Loucy (cell line): ENCODE data around the gene SAP30BP.

ENCODE experiments used
- H2AFZ ChIP-seq: fragments of 200-600 bp; sonication (generic); 2 replicates; pipeline ENCODE4 v1.6.0; 2016; ENCODE audit warnings: antibody characterized with exemption, mild to moderate bottlenecking, low read length, moderate library complexity
- H3F3A ChIP-seq: fragments of 200-600 bp; 2 replicates; pipeline ENCODE4 v1.6.0; 2016; ENCODE audit warnings: antibody characterized with exemption, low read depth, mild to moderate bottlenecking
- H3K27me3 ChIP-seq: fragments of 200-600 bp; sonication (generic); 2 replicates; pipeline ENCODE4 v1.6.1; 2014; ENCODE audit warnings: low read length, mild to moderate bottlenecking; ENCODE audit not compliant: insufficient read depth, poor library complexity, severe bottlenecking
- H3K36me3 ChIP-seq: fragments of 200-600 bp; sonication (generic); 2 replicates; pipeline ENCODE4 v1.6.1; 2016; ENCODE audit warnings: low read length; ENCODE audit not compliant: insufficient read depth
- H3K4me1 ChIP-seq: fragments of 200-600 bp; sonication (generic); 2 replicates; pipeline ENCODE4 v1.5.1; 2014; ENCODE audit warnings: low read length, mild to moderate bottlenecking; ENCODE audit not compliant: insufficient read depth, poor library complexity, severe bottlenecking
- H3K4me2 ChIP-seq: fragments of 200-600 bp; sonication (generic); 2 replicates; pipeline ENCODE4 v1.6.0; 2014; ENCODE audit warnings: antibody characterized with exemption, low read length, low read depth, mild to moderate bottlenecking; ENCODE audit not compliant: poor library complexity, severe bottlenecking
- H3K4me3 ChIP-seq: fragments of 200-600 bp; sonication (generic); 2 replicates; pipeline ENCODE4 v1.5.1; 2014; ENCODE audit warnings: low read length, mild to moderate bottlenecking, mixed read lengths; ENCODE audit not compliant: poor library complexity, severe bottlenecking
- H3K79me2 ChIP-seq: fragments of 200-600 bp; sonication (generic); 2 replicates; pipeline ENCODE4 v1.6.1; 2014; ENCODE audit warnings: low read length; ENCODE audit not compliant: insufficient read depth
- H3K9ac ChIP-seq: fragments of 200-600 bp; sonication (generic); 2 replicates; pipeline ENCODE4 v1.6.0; 2014; ENCODE audit warnings: mild to moderate bottlenecking, low read depth, low read length, moderate library complexity; ENCODE audit not compliant: poor library complexity, severe bottlenecking
- H3K9me2 ChIP-seq: fragments of 200-600 bp; sonication (generic); replicated peaks from 2 replicates; pipeline ENCODE4 v1.6.1; 2016; ENCODE audit warnings: low read depth, low read length, mixed read lengths
- H3K9me3 ChIP-seq: fragments of 200-600 bp; sonication (generic); 2 replicates; pipeline ENCODE4 v1.6.1; 2014; ENCODE audit warnings: mild to moderate bottlenecking, antibody characterized with exemption, low read length, low read depth; ENCODE audit not compliant: insufficient read depth
- H4K20me1 ChIP-seq: fragments of 200-600 bp; sonication (generic); 2 replicates; pipeline ENCODE4 v1.6.0; 2014; ENCODE audit warnings: antibody characterized with exemption, low read length, mild to moderate bottlenecking; ENCODE audit not compliant: insufficient read depth, poor library complexity, severe bottlenecking
- CTCF ChIP-seq: fragments of 200-600 bp; sonication (generic); conservative IDR thresholded peaks from 2 replicates; pipeline ENCODE4 v1.5.1; 2014; ENCODE audit warnings: mild to moderate bottlenecking, antibody characterized with exemption, low read length
- EZH2phosphoT487 ChIP-seq: fragments of 200-600 bp; IDR thresholded peaks from 2 replicates; pipeline ENCODE4 v1.6.1; 2018; ENCODE audit warnings: antibody characterized with exemption, mild to moderate bottlenecking, moderate library complexity, borderline replicate concordance

SAP30BP gene

GRCh38 chr17:75631353-75631752 lies 35.8 kb upstream of the SAP30BP start:
- H3K9me2 ChIP-seq, result no peaks in the 10 kb centered on the region
- H3K4me1 ChIP-seq, result peaks cover 13% of the 10 kb centered on the region
- TF ChIP-seq EZH2phosphoT487 (no peak), CTCF (no peak)

GRCh38 chr17:75632428-75632827 lies 34.7 kb upstream of the SAP30BP start:
- H3F3A ChIP-seq, result no peaks in the 10 kb centered on the region
- no peaks in the 10 kb centered on the region for H3K9me3 ChIP-seq
- H3K4me2 ChIP-seq, result no peak overlapping the region
- no peak overlapping the region for H3K4me3 ChIP-seq
- H3K36me3 ChIP-seq, result no peaks in the 10 kb centered on the region
- H2AFZ ChIP-seq, result no peak overlapping the region
- TF ChIP-seq CTCF (no peak), EZH2phosphoT487 (no peak)
- H4K20me1 ChIP-seq, result no peaks in the 10 kb centered on the region
- H3K9ac ChIP-seq, result no peak overlapping the region
- H3K27me3 ChIP-seq, result no peaks in the 10 kb centered on the region
- H3K9me2 ChIP-seq, result no peaks in the 10 kb centered on the region
- no peaks in the 10 kb centered on the region for H3K79me2 ChIP-seq
- peaks cover 13% of the 10 kb centered on the region for H3K4me1 ChIP-seq

More at GRCh38 chr17:75631353-75631752, 35.8 kb upstream of the SAP30BP start:
- no peak overlapping the region for H3K4me3 ChIP-seq
- no peak overlapping the region for H2AFZ ChIP-seq
- H3K4me2 ChIP-seq, result no peak overlapping the region
- no peaks in the 10 kb centered on the region for H3K9me3 ChIP-seq
- no peaks in the 10 kb centered on the region for H3F3A ChIP-seq
- H3K79me2 ChIP-seq, result no peaks in the 10 kb centered on the region
- H4K20me1 ChIP-seq, result no peaks in the 10 kb centered on the region
- no peaks in the 10 kb centered on the region for H3K27me3 ChIP-seq
- H3K9ac ChIP-seq, result no peak overlapping the region
- H3K36me3 ChIP-seq, result no peaks in the 10 kb centered on the region

GRCh38 chr17:75632863-75633485 lies 34.2 kb upstream of the SAP30BP start, which contains the start of gene SMIM5:
Gene SMIM5, plus strand, starts transcription at chr17:75633434. Its CDS starts 6,768 bp downstream, at chr17:75640202.
- no peaks in the 10 kb centered on the region for H3K79me2 ChIP-seq
- no peak within 1 kb of the TSS for H2AFZ ChIP-seq
- H3K9ac ChIP-seq, result no peak within 1 kb of the TSS
- peak within 1 kb of the TSS; percentile 27 for H3K4me2 ChIP-seq
- no peak for TF ChIP-seq EZH2phosphoT487
- peak; percentile 87 for TF ChIP-seq CTCF
- H3K9me3 ChIP-seq, result no peaks in the 10 kb centered on the region
- H4K20me1 ChIP-seq, result no peaks in the 10 kb centered on the region
- no peaks in the 10 kb centered on the region for H3K9me2 ChIP-seq
- no peaks in the 10 kb centered on the region for H3K27me3 ChIP-seq
- H3K4me3 ChIP-seq, result no peak within 1 kb of the TSS
- no peaks in the 10 kb centered on the region for H3F3A ChIP-seq
- H3K4me1 ChIP-seq, result peaks cover 13% of the 10 kb centered on the region
- H3K36me3 ChIP-seq, result no peaks in the 10 kb centered on the region
